ENCODE data around the gene GPC5. TPM values are rescaled to one million over a fixed set of nuclear protein-coding genes. Genes with fewer than 3 reads are reported as not detected.

The GPC5 gene
- total and polyA plus RNA-seq, 7 donors: 0.23 TPM; not detected in 6

GRCh38 chr13:92825938-92826596 lies 1427.6 kb downstream of the GPC5 start:
- Histone ChIP-seq H3K27ac (no peak overlapping the region), H3K27me3 (ENCODE audit: insufficient read depth in 3 of 3, low read length in 2 of 3) (no peaks in the 10 kb centered on the region), H3K4me1 (no peaks in the 10 kb centered on the region), H3K36me3 (ENCODE audit: insufficient read depth in 1 of 2, low read depth in 1 of 2) (no peaks in the 10 kb centered on the region), H3K4me3 (no peak overlapping the region), H3K9me3 (no peaks in the 10 kb centered on the region)
- ATAC-seq (no peak), DNase-seq (no peak)
- TF ChIP-seq CTCF (IDR thresholded peaks at IDR 0.05): no peak
- WGBS, 3 donors: 35 to 50% (median 36%) methylated on average over 5 of the region's 5 CpGs
- intact Hi-C loops (cut with DNase I): no loop called here

GRCh38 chr13:92827503-92827902 lies 1429.1 kb downstream of the GPC5 start:
- Histone ChIP-seq H3K27ac (no peak overlapping the region), H3K27me3 (ENCODE audit: insufficient read depth in 3 of 3, low read length in 2 of 3) (no peaks in the 10 kb centered on the region), H3K4me1 (no peaks in the 10 kb centered on the region), H3K4me3 (no peak overlapping the region), H3K9me3 (no peaks in the 10 kb centered on the region), H3K36me3 (ENCODE audit: insufficient read depth in 1 of 2, low read depth in 1 of 2) (no peaks in the 10 kb centered on the region)
- WGBS, 3 donors: 44 to 51% (median 50%) methylated on average over 4 of the region's 4 CpGs
- no peak for DNase-seq
- intact Hi-C loops (cut with DNase I): no loop called here
- TF ChIP-seq CTCF (IDR thresholded peaks at IDR 0.05): no peak
- ATAC-seq: no peak

GRCh38 chr13:92829930-92830329 lies 1431.5 kb downstream of the GPC5 start:
- TF ChIP-seq CTCF (IDR thresholded peaks at IDR 0.05): no peak
- no peaks in the 10 kb centered on the region for H3K27me3 ChIP-seq (ENCODE audit: insufficient read depth in 3 of 3, low read length in 2 of 3)
- intact Hi-C loops (cut with DNase I): no loop called here
- no peak overlapping the region for H3K4me3 ChIP-seq
- H3K27ac ChIP-seq: no peak overlapping the region
- no peaks in the 10 kb centered on the region for H3K9me3 ChIP-seq
- no peaks in the 10 kb centered on the region for H3K36me3 ChIP-seq (ENCODE audit: insufficient read depth in 1 of 2, low read depth in 1 of 2)
- DNase-seq (no peak), ATAC-seq (no peak)
- 35 to 49% (median 37%) methylated on average over 3 of the region's 3 CpGs for WGBS, 3 donors
- no peaks in the 10 kb centered on the region for H3K4me1 ChIP-seq

GRCh38 chr13:92830821-92831220 lies 1432.4 kb downstream of the GPC5 start:
- H3K4me3 ChIP-seq: no peak overlapping the region
- H3K27me3 ChIP-seq (ENCODE audit: insufficient read depth in 3 of 3, low read length in 2 of 3): no peaks in the 10 kb centered on the region
- WGBS, 3 donors: 30 to 59% (median 36%) methylated on average over 3 of the region's 3 CpGs
- H3K4me1 ChIP-seq: no peaks in the 10 kb centered on the region
- intact Hi-C loops (cut with DNase I): no loop called here
- ATAC-seq (no peak), DNase-seq (no peak)
- H3K27ac ChIP-seq: no peak overlapping the region
- no peak for TF ChIP-seq CTCF (IDR thresholded peaks at IDR 0.05)
- no peaks in the 10 kb centered on the region for H3K36me3 ChIP-seq (ENCODE audit: insufficient read depth in 1 of 2, low read depth in 1 of 2)
- H3K9me3 ChIP-seq: no peaks in the 10 kb centered on the region

GRCh38 chr13:92833071-92833470 lies 1434.7 kb downstream of the GPC5 start:
- H3K27me3 ChIP-seq (ENCODE audit: insufficient read depth in 3 of 3, low read length in 2 of 3): no peaks in the 10 kb centered on the region
- H3K27ac ChIP-seq: no peak overlapping the region
- no peaks in the 10 kb centered on the region for H3K4me1 ChIP-seq
- no peak for DNase-seq
- no peaks in the 10 kb centered on the region for H3K9me3 ChIP-seq
- intact Hi-C loops (cut with DNase I): no loop called here
- no peak for ATAC-seq
- 96 to 100% (median 98%) methylated on average over 1 of the region's 1 CpG for WGBS, 3 donors
- no peak overlapping the region for H3K4me3 ChIP-seq
- TF ChIP-seq CTCF (IDR thresholded peaks at IDR 0.05): no peak
- H3K36me3 ChIP-seq (ENCODE audit: insufficient read depth in 1 of 2, low read depth in 1 of 2): no peaks in the 10 kb centered on the region
